K562 (cell line): ENCODE results near the gene ECSIT. TPM values are rescaled to one million over a fixed set of nuclear protein-coding genes. Genes with fewer than 3 reads are reported as not detected.
A peak's percentile ranks its signal among the peaks of the same experiment; 100 is the strongest.

ENCODE experiments used
- ATF7 ChIP-seq: fragments of 450-650 bp; IDR thresholded peaks from 2 replicates; pipeline ENCODE4 v1.7.1; 2014; ENCODE audit warnings: mild to moderate bottlenecking, moderate library complexity
- CBFA2T3 ChIP-seq: fragments of 450-650 bp; IDR thresholded peaks from 2 replicates; pipeline ENCODE4 v1.6.1; 2017
- CBX1 ChIP-seq: sonication (generic); IDR thresholded peaks from 2 replicates; pipeline ENCODE4 v1.6.1; 2016; ENCODE audit warnings: antibody characterized with exemption, low read depth, mild to moderate bottlenecking
- DDX20 ChIP-seq: fragments of 450-650 bp; IDR thresholded peaks from 2 replicates; pipeline ENCODE4 v1.6.1; 2016; ENCODE audit warnings: missing genetic modification characterization, low read depth, mild to moderate bottlenecking, missing compliant biosample characterization, moderate library complexity
- E2F5 ChIP-seq: sonication (generic); formaldehyde crosslinking; IDR thresholded peaks from 2 replicates; pipeline ENCODE4 v1.8.0; 2022; ENCODE audit warnings: mild to moderate bottlenecking, missing genetic modification reagents
- EP400 ChIP-seq: fragments of 450-650 bp; IDR thresholded peaks from 2 replicates; pipeline ENCODE4 v1.6.1; 2017; ENCODE audit warnings: antibody characterized with exemption, mild to moderate bottlenecking, moderate library complexity
- ETS2 ChIP-seq: IDR thresholded peaks from 2 replicates; pipeline ENCODE4 v1.6.1; 2016; ENCODE audit warnings: borderline replicate concordance, missing genetic modification characterization, mild to moderate bottlenecking, moderate library complexity, missing compliant biosample characterization; ENCODE audit not compliant: poor library complexity, severe bottlenecking
- EWSR1 ChIP-seq: fragments of 450-650 bp; IDR thresholded peaks from 2 replicates; pipeline ENCODE4 v1.6.1; 2018; ENCODE audit warnings: borderline replicate concordance, mild to moderate bottlenecking, low read depth, moderate library complexity; ENCODE audit not compliant: partially characterized antibody
- HMGN3 ChIP-seq: IDR thresholded peaks from 2 replicates; pipeline ENCODE4 v1.6.1; 2011; ENCODE audit warnings: borderline replicate concordance, low read depth, mild to moderate bottlenecking, mixed read lengths, low read length; ENCODE audit not compliant: insufficient read length; ENCODE audit errors: extremely low read depth
- KDM1A ChIP-seq, 2 experiments: fragments of 450-650 bp; IDR thresholded peaks; 2 replicates each; pipeline ENCODE4 v1.6.1; 2016; ENCODE audit warnings: mild to moderate bottlenecking in 2 of 2
- MAFK ChIP-seq: IDR thresholded peaks from 2 replicates; pipeline ENCODE4 v1.6.1; 2011; ENCODE audit warnings: low read length, improper control_type of control experiment
- MXI1 ChIP-seq: IDR thresholded peaks from 2 replicates; pipeline ENCODE4 v1.6.1; 2011; ENCODE audit warnings: low read depth, mild to moderate bottlenecking, improper control_type of control experiment, low read length
- PHF21A ChIP-seq: fragments of 450-650 bp; IDR thresholded peaks from 2 replicates; pipeline ENCODE4 v1.6.1; 2017; ENCODE audit warnings: low read depth, borderline replicate concordance
- PHTF2 ChIP-seq: fragments of 250-450 bp; sonication (Bioruptor Pico); IDR thresholded peaks from 2 replicates; pipeline ENCODE4 v1.5.0; 2021; ENCODE audit warnings: mild to moderate bottlenecking
- PYGO2 ChIP-seq: fragments of 450-650 bp; IDR thresholded peaks from 2 replicates; pipeline ENCODE4 v1.6.1; 2016; ENCODE audit warnings: mild to moderate bottlenecking, missing genetic modification characterization, moderate library complexity, missing compliant biosample characterization
- RBM34 ChIP-seq: fragments of 200-400 bp; formaldehyde crosslinking; IDR thresholded peaks from 2 replicates; pipeline ENCODE4 v1.6.1; 2018; ENCODE audit warnings: low read length, borderline replicate concordance; ENCODE audit not compliant: insufficient read depth
- SMARCE1 ChIP-seq: fragments of 450-650 bp; IDR thresholded peaks from 2 replicates; pipeline ENCODE4 v1.7.1; 2016; ENCODE audit warnings: mild to moderate bottlenecking
- SP2 ChIP-seq: IDR thresholded peaks from 2 replicates; pipeline ENCODE4 v1.6.1; 2011; ENCODE audit warnings: mild to moderate bottlenecking, low read depth, low read length, moderate library complexity; ENCODE audit not compliant: poor library complexity, severe bottlenecking; ENCODE audit errors: extremely low read depth
- TEAD4 ChIP-seq, 2 experiments: sonication (generic) in 1 of 2; formaldehyde crosslinking in 1 of 2; IDR thresholded peaks; 2 replicates each; pipeline versions ENCODE4 v1.6.1 to v1.8.0; 2012 to 2022; ENCODE audit warnings: borderline replicate concordance in 1 of 2, inconsistent platforms in 1 of 2, low read length in 1 of 2, mild to moderate bottlenecking in 1 of 2, missing genetic modification reagents in 1 of 2
- ZKSCAN1 ChIP-seq: fragments of 150-350 bp; IDR thresholded peaks from 2 replicates; pipeline ENCODE4 v1.6.1; 2016; ENCODE audit warnings: low read depth, low read length
- ZNF311 ChIP-seq: fragments of 250-450 bp; sonication (Bioruptor Pico); IDR thresholded peaks from 2 replicates; pipeline ENCODE4 v1.4.0; 2020; ENCODE audit warnings: mild to moderate bottlenecking, moderate library complexity
- ZNF76 ChIP-seq: fragments of 250-450 bp; sonication (Bioruptor Pico); IDR thresholded peaks from 2 replicates; pipeline ENCODE4 v1.4.0; 2020; ENCODE audit warnings: mild to moderate bottlenecking, moderate library complexity, borderline replicate concordance
- polyA plus RNA-seq, 8 experiments: library from polyadenylated mRNA; depleted of rRNA in 4 of 8; stranded (reverse) in 5 of 8; unstranded in 3 of 8; fragments of >200 nt; fragmentation: Nextera tagmentation in 2 of 8; fragmentation: Illumina TruSeq in 1 of 8; extraction: Ambion mirVana in 2 of 8; extraction: Trizol in 1 of 8; gene quantifications; 2 replicates each; pipeline versions ENCODE4 v1.2.1 to v1.2.3, GENCODE V29; 2011 to 2014; ENCODE audit warnings: inconsistent platforms in 1 of 8, missing spikeins in 1 of 8
- total RNA-seq, 7 experiments: library from RNA; depleted of rRNA in 6 of 7; stranded (reverse); fragments of >200 nt in 6 of 7; fragmentation: Illumina TruSeq in 2 of 7; extraction: Trizol in 2 of 7; gene quantifications; 2 replicates each; pipeline versions ENCODE4 v1.2.1 to v1.2.3, GENCODE V29; 2011 to 2021; ENCODE audit warnings: low replicate concordance in 1 of 7
- TF ChIP-seq, protein P1 (sequence below): fragments of 450-650 bp; formaldehyde crosslinking; conservative IDR thresholded peaks from 2 replicates; pipeline ENCODE4 v1.4.0; 2022; ENCODE audit warnings: mild to moderate bottlenecking, missing genetic modification characterization
- TF ChIP-seq, protein P2 (sequence below): sonication (generic); formaldehyde crosslinking; IDR thresholded peaks from 2 replicates; pipeline ENCODE4 v1.8.1; 2023; ENCODE audit warnings: mild to moderate bottlenecking, missing genetic modification reagents, moderate library complexity

Gene ECSIT
- total and polyA plus RNA-seq, 9 of the 15 experiments (the other 6 are each of a cell fraction or from before 2014, with no cell fraction given), result 1.1 to 82.5 (median 43.9) TPM

DNA sequence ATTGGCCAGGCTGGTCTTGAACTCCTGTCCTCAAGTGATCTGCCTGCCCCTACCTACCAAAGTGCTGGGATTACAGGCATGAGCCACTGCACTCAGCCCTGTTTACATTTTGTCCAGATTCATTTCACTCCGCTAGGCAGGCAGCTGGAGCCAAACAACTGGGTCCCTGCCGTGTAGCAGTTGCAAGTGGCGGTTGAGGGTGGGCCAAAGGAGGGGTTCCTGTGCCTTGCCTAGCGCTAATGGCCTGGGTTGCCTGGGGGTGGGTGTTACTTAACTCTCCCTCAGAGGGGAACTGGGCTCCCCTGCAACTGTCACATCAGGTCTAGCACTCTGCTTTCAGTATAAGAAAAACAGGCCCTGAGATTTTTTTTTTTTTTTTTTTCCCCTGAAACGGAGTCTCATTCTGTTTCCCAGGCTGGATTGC, 41.1 kb upstream of the ECSIT start (continued):
- no peak for TF ChIP-seq ETS2 (tag)
- no peak for TF ChIP-seq DDX20 (tag)
- TF ChIP-seq ATF7, result 0 out of 2 replicates have a peak, but pooled peaks have one; percentile 10
- no peak for TF ChIP-seq MAFK
- TF ChIP-seq SP2, result no peak
- TF ChIP-seq EWSR1, result no peak
- TF ChIP-seq TEAD4 (IDR thresholded peaks at IDR 0.05; ENCODE audit: low read length), result 0 out of 2 replicates have a peak, but pooled peaks have one; percentile 9
- no peak for TF ChIP-seq TEAD4 (CRISPR knock-in tag; IDR thresholded peaks at IDR 0.05; ENCODE audit: borderline replicate concordance)
- no peak for TF ChIP-seq RBM34
- no peak for TF ChIP-seq MXI1
- no peak for TF ChIP-seq CBX1
- 0 out of 2 replicates have a peak, but pooled peaks have one; percentile 12 for TF ChIP-seq PHF21A
- no peak for TF ChIP-seq CBFA2T3
- no peak for TF ChIP-seq PYGO2
- TF ChIP-seq SMARCE1, result peak; percentile 48; the same call in 1 of the 2 replicates
- TF ChIP-seq KDM1A (IDR thresholded peaks at IDR 0.05), result peak; percentile 37 to 59; a peak in 3 of 4 replicates
- TF ChIP-seq, protein P1, sequence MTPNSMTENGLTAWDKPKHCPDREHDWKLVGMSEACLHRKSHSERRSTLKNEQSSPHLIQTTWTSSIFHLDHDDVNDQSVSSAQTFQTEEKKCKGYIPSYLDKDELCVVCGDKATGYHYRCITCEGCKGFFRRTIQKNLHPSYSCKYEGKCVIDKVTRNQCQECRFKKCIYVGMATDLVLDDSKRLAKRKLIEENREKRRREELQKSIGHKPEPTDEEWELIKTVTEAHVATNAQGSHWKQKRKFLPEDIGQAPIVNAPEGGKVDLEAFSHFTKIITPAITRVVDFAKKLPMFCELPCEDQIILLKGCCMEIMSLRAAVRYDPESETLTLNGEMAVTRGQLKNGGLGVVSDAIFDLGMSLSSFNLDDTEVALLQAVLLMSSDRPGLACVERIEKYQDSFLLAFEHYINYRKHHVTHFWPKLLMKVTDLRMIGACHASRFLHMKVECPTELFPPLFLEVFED, result no peak
- TF ChIP-seq, protein P2, sequence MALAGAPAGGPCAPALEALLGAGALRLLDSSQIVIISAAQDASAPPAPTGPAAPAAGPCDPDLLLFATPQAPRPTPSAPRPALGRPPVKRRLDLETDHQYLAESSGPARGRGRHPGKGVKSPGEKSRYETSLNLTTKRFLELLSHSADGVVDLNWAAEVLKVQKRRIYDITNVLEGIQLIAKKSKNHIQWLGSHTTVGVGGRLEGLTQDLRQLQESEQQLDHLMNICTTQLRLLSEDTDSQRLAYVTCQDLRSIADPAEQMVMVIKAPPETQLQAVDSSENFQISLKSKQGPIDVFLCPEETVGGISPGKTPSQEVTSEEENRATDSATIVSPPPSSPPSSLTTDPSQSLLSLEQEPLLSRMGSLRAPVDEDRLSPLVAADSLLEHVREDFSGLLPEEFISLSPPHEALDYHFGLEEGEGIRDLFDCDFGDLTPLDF, result no peak
- TF ChIP-seq ZKSCAN1, result no peak
- TF ChIP-seq EP400, result no peak
- no peak for TF ChIP-seq HMGN3
- TF ChIP-seq ZNF76 (CRISPR knock-in tag), result no peak
- no peak for TF ChIP-seq PHTF2 (CRISPR knock-in tag)
- no peak for TF ChIP-seq ZNF311 (CRISPR knock-in tag)
- TF ChIP-seq E2F5 (CRISPR knock-in tag), result no peak
